ENCODE measurements around the gene HJV. TPM values are rescaled to one million over a fixed set of nuclear protein-coding genes. Genes with fewer than 3 reads are reported as not detected.

Gene HJV
- total and polyA plus RNA-seq, 2 of the 4 experiments (the other 2 are of a cell fraction): not detected

- H2AK5ac ChIP-seq (ENCODE audit: low read depth, low read length): no peak overlapping the region
- no peak overlapping the region for H2AK9ac ChIP-seq (replicated peaks; ENCODE audit: low read depth, low read length, poor library complexity)
- 0 out of 2 replicates have a peak, but pooled peaks cover 2% of the 10 kb centered on the region for H3K4me1 ChIP-seq (ENCODE audit: control insufficient read depth, insufficient read depth, low read length)
- no TSS peak for BruUV-seq (replicated peaks)
- no peaks in the 10 kb centered on the region for H3K27me3 ChIP-seq (ENCODE audit: control insufficient read depth, insufficient read depth, low read length)
- H3K23ac ChIP-seq (ENCODE audit: low read depth, low read length): no peak overlapping the region
- no peak overlapping the region for H4K91ac ChIP-seq (ENCODE audit: insufficient read depth, low read depth, low read length)
- H3K18ac ChIP-seq (ENCODE audit: low read depth, low read length): no peak overlapping the region
- H2BK20ac ChIP-seq (ENCODE audit: low read depth, low read length): no peak overlapping the region
- H2BK5ac ChIP-seq (ENCODE audit: low read depth, low read length, poor library complexity, severe bottlenecking): no peak overlapping the region
- H2BK15ac ChIP-seq (ENCODE audit: low read depth, low read length): no peak overlapping the region
- no peaks in the 10 kb centered on the region for H4K20me1 ChIP-seq (ENCODE audit: insufficient read depth, low read length)
- H3K4ac ChIP-seq (ENCODE audit: low read depth, low read length): no peak overlapping the region
- ChIA-PET CTCF (interaction anchor here (0.6 to 0.8 kb wide), 2 partner anchors 164 to 165 kb away, joined by 3 read pairs; no protein-coding TSS in a partner anchor), POLR2A (ENCODE audit: unreplicated experiment) (no interaction called here)
- no peak overlapping the region for H3K56ac ChIP-seq (ENCODE audit: extremely low read depth, insufficient read depth, low read length)
- H4K5ac ChIP-seq (ENCODE audit: low read depth, low read length): no peak overlapping the region
- DNase-seq (no peak), ATAC-seq (ENCODE audit: low read depth) (no peak)
- no peak overlapping the region for H3K14ac ChIP-seq (replicated peaks; ENCODE audit: low read depth, low read length)
- TF ChIP-seq CHD1 (IDR thresholded peaks at IDR 0.05; ENCODE audit: low read depth, low read length) (no peak), RCOR1 (IDR thresholded peaks at IDR 0.05; ENCODE audit: insufficient replicate concordance, low read length) (no peak), POLR2A (IDR thresholded peaks at IDR 0.05; ENCODE audit: low read depth, low read length) (no peak), BHLHE40 (IDR thresholded peaks at IDR 0.05; ENCODE audit: low read depth, low read length) (no peak), FOS (IDR thresholded peaks at IDR 0.05; ENCODE audit: low read depth, low read length) (no peak), USF2 (IDR thresholded peaks at IDR 0.05; ENCODE audit: low read depth, low read length) (no peak), MXI1 (IDR thresholded peaks at IDR 0.05; ENCODE audit: borderline replicate concordance, low read depth, low read length) (no peak), NFE2L2 (IDR thresholded peaks at IDR 0.05; ENCODE audit: low read depth, low read length) (no peak)
- no peaks in the 10 kb centered on the region for H3K36me3 ChIP-seq (ENCODE audit: control insufficient read depth, insufficient read depth, low read length)
- dilution Hi-C loops (cut with HindIII; ENCODE audit: low sequenced_read_pairs, unreplicated experiment): no loop called here
- intact Hi-C loops (cut with micrococcal nuclease): no loop called here
- no peak overlapping the region for H4K8ac ChIP-seq (ENCODE audit: low read depth in 2 of 2, low read length in 2 of 2)
- no peaks in the 10 kb centered on the region for H3K79me1 ChIP-seq (ENCODE audit: low read depth in 1 of 2, low read length in 2 of 2)
- no peaks in the 10 kb centered on the region for H3K9me3 ChIP-seq (ENCODE audit: control insufficient read depth, insufficient read depth, low read length)
- no peak overlapping the region for H2AFZ ChIP-seq (replicated peaks; ENCODE audit: low read length, poor library complexity)
- H3K9ac ChIP-seq (ENCODE audit: low read depth, low read length): no peak overlapping the region
- no peak overlapping the region for H3K4me2 ChIP-seq (ENCODE audit: low read depth, low read length)
- H3K9me1 ChIP-seq (ENCODE audit: insufficient read depth, low read length): no peaks in the 10 kb centered on the region
- WGBS, 2 experiments (ENCODE audit: extremely low coverage in 2 of 2, insufficient read length in 1 of 2): 94% methylated on average over 6 of the region's 8 CpGs; no CpG with 5 or more reads in 1 of the 2 experiments
- in situ Hi-C loops (cut with MboI; ENCODE audit: low sequenced_read_pairs): loop anchor here (5.0 kb wide), 1 partner anchor 163 kb away; the partner anchor contains the start of gene NUDT17
- no peak overlapping the region for H2BK120ac ChIP-seq (ENCODE audit: low read depth, low read length)
- H3K4me3 ChIP-seq (ENCODE audit: insufficient read depth, low read depth, low read length): no peak overlapping the region
- no peak overlapping the region for H3K27ac ChIP-seq (ENCODE audit: insufficient read depth, low read length)
Observed at GRCh38 chr1:146010126-146010738, 11.3 kb downstream of the HJV start.

Data from IMR-90 (cell line).